Fibroblast of lung (primary cell): ENCODE data around the gene PSKH1. TPM values are rescaled to one million over a fixed set of nuclear protein-coding genes. Genes with fewer than 3 reads are reported as not detected.

Source experiments
- DNase-seq, 2 donors: peaks; one replicate each; pipeline versions ENCODE4 v3.0.0 to v3.0.0-alpha.2; 2010; ENCODE audit warnings: low read depth in 2 of 2
- H2AFZ ChIP-seq: 2 replicates; pipeline ENCODE4 v1.5.1; 2012; ENCODE audit warnings: low read length, control low read depth, inconsistent platforms
- H3K27ac ChIP-seq: 2 replicates; pipeline ENCODE4 v1.5.1; 2011; ENCODE audit warnings: low read length, control low read depth; ENCODE audit not compliant: insufficient read depth
- H3K27me3 ChIP-seq: 2 replicates; pipeline ENCODE4 v1.5.1; 2011; ENCODE audit warnings: mild to moderate bottlenecking, low read length; ENCODE audit not compliant: control insufficient read depth, insufficient read depth
- H3K36me3 ChIP-seq: 2 replicates; pipeline ENCODE4 v1.5.1; 2011; ENCODE audit warnings: low read length; ENCODE audit not compliant: control insufficient read depth, insufficient read depth
- H3K4me1 ChIP-seq: 2 replicates; pipeline ENCODE4 v1.5.1; 2011; ENCODE audit warnings: low read length; ENCODE audit not compliant: control insufficient read depth, insufficient read depth; ENCODE audit errors: extremely low read depth
- H3K4me2 ChIP-seq: 2 replicates; pipeline ENCODE4 v1.5.1; 2011; ENCODE audit warnings: low read length, control low read depth; ENCODE audit not compliant: insufficient read depth; ENCODE audit errors: extremely low read depth
- H3K4me3 ChIP-seq, 4 experiments: fragments of 200-600 bp in 1 of 4; sonication (generic) in 1 of 4; replicated peaks in 1 of 4; 2 replicates each; pipeline ENCODE4 v1.5.1; 2011 to 2016; ENCODE audit warnings: low read length in 4 of 4, low read depth in 3 of 4, mild to moderate bottlenecking in 3 of 4, control low read depth in 2 of 4, inconsistent platforms in 1 of 4, mixed read lengths in 1 of 4; ENCODE audit not compliant: insufficient read depth in 1 of 4; ENCODE audit errors: control extremely low read depth in 1 of 4
- H3K79me2 ChIP-seq: 2 replicates; pipeline ENCODE4 v1.5.1; 2012; ENCODE audit warnings: mild to moderate bottlenecking, low read length, inconsistent platforms; ENCODE audit not compliant: control insufficient read depth, insufficient read depth
- H3K9ac ChIP-seq: 2 replicates; pipeline ENCODE4 v1.5.1; 2011; ENCODE audit warnings: mild to moderate bottlenecking, low read length, control low read depth; ENCODE audit not compliant: insufficient read depth
- H3K9me3 ChIP-seq: 2 replicates; pipeline ENCODE4 v1.5.1; 2012; ENCODE audit warnings: low read depth, low read length; ENCODE audit not compliant: control insufficient read depth, insufficient read depth
- H4K20me1 ChIP-seq: 2 replicates; pipeline ENCODE4 v1.5.1; 2011; ENCODE audit warnings: low read length; ENCODE audit not compliant: control insufficient read depth, insufficient read depth; ENCODE audit errors: extremely low read depth
- EZH2 ChIP-seq: IDR thresholded peaks from 2 replicates; pipeline ENCODE4 v1.5.1; 2012; ENCODE audit warnings: low read length, control low read depth, mild to moderate bottlenecking; ENCODE audit errors: missing control alignments
- polyA plus RNA-seq, 2 donors: library from polyadenylated mRNA; depleted of rRNA in 1 of 2; stranded (reverse) in 1 of 2; unstranded in 1 of 2; fragments of >200 nt; gene quantifications; 2 replicates each; pipeline ENCODE4 v1.2.1, GENCODE V29; 2011 to 2012; ENCODE audit warnings: missing spikeins in 1 of 2
- total RNA-seq: library from RNA; depleted of rRNA; stranded (reverse); fragments of >200 nt; gene quantifications from 2 replicates; pipeline ENCODE4 v1.2.1, GENCODE V29; 2014
- TF ChIP-seq, protein P1 (sequence below), 2 donors: IDR thresholded peaks in 1 of 2; conservative IDR thresholded peaks in 1 of 2; 1 replicate in 1 of 2; 2 replicates in 1 of 2; pipeline ENCODE4 v1.5.1; 2011 to 2012; ENCODE audit warnings: low read length in 2 of 2, control low read depth in 1 of 2, inconsistent platforms in 1 of 2, low read depth in 1 of 2, mild to moderate bottlenecking in 1 of 2

The PSKH1 gene
- total and polyA plus RNA-seq, 2 donors (not counting 1 experiment from before 2014, with no cell fraction given), result 13.4 to 15.4 TPM

DNA sequence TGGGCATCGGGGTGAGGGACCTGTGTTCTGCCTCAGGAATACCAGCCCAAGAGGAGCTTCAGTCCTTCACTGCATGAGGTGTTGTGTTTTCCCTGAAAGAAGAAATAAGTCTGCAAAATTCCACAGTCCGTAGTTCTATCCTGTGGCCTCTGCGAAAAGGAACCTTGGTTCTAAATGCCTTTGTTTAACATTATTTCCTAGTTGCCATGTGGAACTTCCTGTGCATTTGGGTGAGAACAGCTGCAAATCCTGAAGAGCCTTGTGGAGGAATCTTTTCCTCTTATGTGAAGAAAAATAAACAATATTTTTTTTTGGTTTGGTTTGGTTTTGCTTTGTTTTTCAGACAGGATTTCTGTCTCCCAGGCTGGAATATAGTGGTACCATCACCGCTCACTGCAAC lies 9.8 kb downstream of the PSKH1 start:
- no peak overlapping the region for H2AFZ ChIP-seq
- no peak for TF ChIP-seq EZH2
- TF ChIP-seq, protein P1, sequence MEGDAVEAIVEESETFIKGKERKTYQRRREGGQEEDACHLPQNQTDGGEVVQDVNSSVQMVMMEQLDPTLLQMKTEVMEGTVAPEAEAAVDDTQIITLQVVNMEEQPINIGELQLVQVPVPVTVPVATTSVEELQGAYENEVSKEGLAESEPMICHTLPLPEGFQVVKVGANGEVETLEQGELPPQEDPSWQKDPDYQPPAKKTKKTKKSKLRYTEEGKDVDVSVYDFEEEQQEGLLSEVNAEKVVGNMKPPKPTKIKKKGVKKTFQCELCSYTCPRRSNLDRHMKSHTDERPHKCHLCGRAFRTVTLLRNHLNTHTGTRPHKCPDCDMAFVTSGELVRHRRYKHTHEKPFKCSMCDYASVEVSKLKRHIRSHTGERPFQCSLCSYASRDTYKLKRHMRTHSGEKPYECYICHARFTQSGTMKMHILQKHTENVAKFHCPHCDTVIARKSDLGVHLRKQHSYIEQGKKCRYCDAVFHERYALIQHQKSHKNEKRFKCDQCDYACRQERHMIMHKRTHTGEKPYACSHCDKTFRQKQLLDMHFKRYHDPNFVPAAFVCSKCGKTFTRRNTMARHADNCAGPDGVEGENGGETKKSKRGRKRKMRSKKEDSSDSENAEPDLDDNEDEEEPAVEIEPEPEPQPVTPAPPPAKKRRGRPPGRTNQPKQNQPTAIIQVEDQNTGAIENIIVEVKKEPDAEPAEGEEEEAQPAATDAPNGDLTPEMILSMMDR (conservative IDR thresholded peaks at IDR 0.05 in 1 of 2, IDR thresholded peaks at IDR 0.05 in 1 of 2; ENCODE audit: low read depth in 1 of 2, low read length in 2 of 2), result no peak
- no peaks in the 10 kb centered on the region for H3K9me3 ChIP-seq
- no peaks in the 10 kb centered on the region for H3K27me3 ChIP-seq
- H3K27ac ChIP-seq, result no peak overlapping the region
- no peaks in the 10 kb centered on the region for H4K20me1 ChIP-seq
- H3K9ac ChIP-seq, result no peak overlapping the region
- no peaks in the 10 kb centered on the region for H3K36me3 ChIP-seq
- peaks cover 8% of the 10 kb centered on the region for H3K79me2 ChIP-seq
- DNase-seq, result no peak
- H3K4me1 ChIP-seq, result no peaks in the 10 kb centered on the region
- no peak overlapping the region for H3K4me3 ChIP-seq
- no peak overlapping the region for H3K4me2 ChIP-seq

DNA sequence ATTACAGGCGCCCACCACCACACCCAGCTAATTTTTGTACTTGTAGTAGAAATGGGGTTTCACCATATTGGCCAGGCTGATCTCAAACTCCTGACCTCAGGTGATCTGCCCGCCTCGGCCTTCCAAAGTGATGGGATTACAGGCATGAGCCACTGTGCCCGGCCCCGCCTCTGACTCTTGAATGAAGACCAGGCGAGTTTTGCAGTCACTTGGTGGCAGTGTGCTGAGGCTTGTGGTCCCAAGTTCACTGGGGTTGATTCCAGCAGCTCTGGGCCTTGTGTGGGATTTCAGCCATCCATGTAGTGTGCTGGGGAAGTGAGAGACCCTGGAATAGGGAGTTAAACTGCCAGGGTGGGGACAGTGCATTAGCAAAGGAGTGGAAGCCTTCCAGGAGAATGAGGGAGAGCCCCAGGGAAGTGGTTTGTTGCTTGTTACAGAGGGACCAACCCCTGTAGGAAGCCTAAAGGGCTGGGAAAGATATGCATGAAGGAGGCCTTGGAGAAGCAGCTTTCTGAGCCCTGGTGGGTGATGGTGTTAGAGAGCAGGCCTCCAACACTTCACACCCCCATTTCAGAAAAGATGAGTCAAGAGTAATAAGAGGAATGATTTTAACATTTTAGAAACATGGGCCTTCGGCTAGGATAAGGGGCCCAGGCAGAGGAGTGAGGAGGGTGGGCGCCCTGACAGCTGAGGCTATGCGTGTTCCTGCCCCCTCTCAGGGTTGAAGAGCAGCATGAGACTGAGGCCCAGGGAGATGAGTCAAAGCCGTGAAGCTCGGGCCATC lies 14.5 kb downstream of the PSKH1 start:
- no peaks in the 10 kb centered on the region for H4K20me1 ChIP-seq
- DNase-seq, result no peak
- no peak overlapping the region for H3K9ac ChIP-seq
- no peak overlapping the region for H2AFZ ChIP-seq
- H3K79me2 ChIP-seq, result no peaks in the 10 kb centered on the region
- no peaks in the 10 kb centered on the region for H3K4me1 ChIP-seq
- no peak overlapping the region for H3K4me3 ChIP-seq
- TF ChIP-seq, protein P1 (conservative IDR thresholded peaks at IDR 0.05 in 1 of 2, IDR thresholded peaks at IDR 0.05 in 1 of 2; ENCODE audit: low read depth in 1 of 2, low read length in 2 of 2), result no peak
- no peak for TF ChIP-seq EZH2
- H3K27ac ChIP-seq, result no peak overlapping the region
- no peaks in the 10 kb centered on the region for H3K27me3 ChIP-seq
- no peak overlapping the region for H3K4me2 ChIP-seq
- no peaks in the 10 kb centered on the region for H3K9me3 ChIP-seq
- peaks cover 9% of the 10 kb centered on the region for H3K36me3 ChIP-seq

DNA sequence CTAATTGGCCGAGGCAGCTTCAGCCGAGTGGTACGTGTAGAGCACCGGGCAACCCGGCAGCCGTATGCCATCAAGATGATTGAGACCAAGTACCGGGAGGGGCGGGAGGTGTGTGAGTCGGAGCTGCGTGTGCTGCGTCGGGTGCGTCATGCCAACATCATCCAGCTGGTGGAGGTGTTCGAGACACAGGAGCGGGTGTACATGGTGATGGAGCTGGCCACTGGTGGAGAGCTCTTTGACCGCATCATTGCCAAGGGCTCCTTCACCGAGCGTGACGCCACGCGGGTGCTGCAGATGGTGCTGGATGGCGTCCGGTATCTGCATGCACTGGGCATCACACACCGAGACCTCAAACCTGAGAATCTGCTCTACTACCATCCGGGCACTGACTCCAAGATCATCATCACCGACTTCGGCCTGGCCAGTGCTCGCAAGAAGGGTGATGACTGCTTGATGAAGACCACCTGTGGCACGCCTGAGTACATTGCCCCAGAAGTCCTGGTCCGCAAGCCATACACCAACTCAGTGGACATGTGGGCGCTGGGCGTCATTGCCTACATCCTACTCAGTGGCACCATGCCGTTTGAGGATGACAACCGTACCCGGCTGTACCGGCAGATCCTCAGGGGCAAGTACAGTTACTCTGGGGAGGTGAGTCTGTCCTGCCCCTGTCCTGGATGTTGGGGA lies 16.1 kb downstream of the PSKH1 start:
- H3K27me3 ChIP-seq, result no peaks in the 10 kb centered on the region
- H3K27ac ChIP-seq, result no peak overlapping the region
- H4K20me1 ChIP-seq, result no peaks in the 10 kb centered on the region
- no peaks in the 10 kb centered on the region for H3K9me3 ChIP-seq
- peaks cover 9% of the 10 kb centered on the region for H3K36me3 ChIP-seq
- no peak for TF ChIP-seq EZH2
- TF ChIP-seq, protein P1 (conservative IDR thresholded peaks at IDR 0.05 in 1 of 2, IDR thresholded peaks at IDR 0.05 in 1 of 2; ENCODE audit: low read depth in 1 of 2, low read length in 2 of 2), result no peak
- H2AFZ ChIP-seq, result no peak overlapping the region
- no peak overlapping the region for H3K9ac ChIP-seq
- no peaks in the 10 kb centered on the region for H3K79me2 ChIP-seq
- DNase-seq, result no peak
- no peak overlapping the region for H3K4me3 ChIP-seq
- no peak overlapping the region for H3K4me2 ChIP-seq
- no peaks in the 10 kb centered on the region for H3K4me1 ChIP-seq
